Left forelimb (tissue), 1 donor: ENCODE measurements around the gene CCIN.
"Not testable (repeated sequence)": the region's sequence is repeated elsewhere in the genome, so short reads cannot be mapped to it uniquely, and the experiment has no call there.

Experiments
- DNase-seq: peaks from one replicate; pipeline ENCODE4 v3.0.0-alpha.2; 2018; ENCODE audit warnings: low spot score

The CCIN gene

DNA sequence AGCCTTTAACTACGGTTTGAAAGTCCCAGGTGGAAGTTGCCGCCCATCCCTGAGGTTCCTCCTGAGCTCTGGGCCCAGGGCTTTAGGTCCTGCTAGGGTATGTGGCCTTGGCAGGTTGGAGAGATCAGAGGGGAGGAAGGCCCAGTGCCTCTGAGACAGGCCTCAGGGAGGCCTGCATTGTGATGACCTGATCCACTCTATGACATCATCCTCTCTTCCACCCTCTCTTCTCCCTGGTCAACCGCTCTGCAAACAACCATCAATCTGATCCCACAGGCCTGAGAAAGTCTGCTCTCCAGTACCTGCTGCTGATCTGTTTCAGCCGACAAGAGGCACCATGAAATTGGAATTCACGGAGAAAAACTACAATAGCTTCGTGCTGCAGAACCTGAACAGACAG, at the start of gene CCIN:
TSS of gene CCIN (plus strand) at position 223 of the 400 bp plus-strand sequence. CDS start at position 338, 115 bp downstream.
- no peak for DNase-seq

- no peak for DNase-seq
Measured at GRCh38 chr9:36119476-36119875, 49.7 kb upstream of the CCIN start.

- no peak for DNase-seq
Measured at GRCh38 chr9:36120705-36121104, 48.5 kb upstream of the CCIN start.

DNA sequence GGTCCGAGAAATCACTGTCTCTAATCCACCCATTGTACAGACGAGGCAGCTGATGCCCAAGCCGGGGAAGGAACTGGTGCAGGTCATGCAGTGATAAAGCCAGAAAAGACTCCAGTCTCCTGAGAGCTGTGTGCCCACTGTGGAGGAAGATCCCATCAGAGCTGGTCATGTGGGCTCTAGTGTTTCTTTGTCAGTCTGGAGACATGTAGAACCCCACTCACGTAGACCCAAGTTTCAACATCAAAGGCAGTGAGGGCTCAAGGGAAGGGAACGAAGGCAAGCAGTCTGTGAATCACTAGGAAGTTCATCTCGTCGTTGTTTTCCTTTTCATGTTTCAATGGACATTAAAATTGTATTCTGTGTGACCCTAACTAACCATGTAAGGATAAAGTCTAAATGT, 47.2 kb upstream of the CCIN start:
- DNase-seq = no peak

- no peak for DNase-seq
Measured at GRCh38 chr9:36123515-36123914, 45.7 kb upstream of the CCIN start.

GRCh38 chr9:36125062-36125855, 43.9 kb upstream of the CCIN start:
- no peak for DNase-seq

DNA sequence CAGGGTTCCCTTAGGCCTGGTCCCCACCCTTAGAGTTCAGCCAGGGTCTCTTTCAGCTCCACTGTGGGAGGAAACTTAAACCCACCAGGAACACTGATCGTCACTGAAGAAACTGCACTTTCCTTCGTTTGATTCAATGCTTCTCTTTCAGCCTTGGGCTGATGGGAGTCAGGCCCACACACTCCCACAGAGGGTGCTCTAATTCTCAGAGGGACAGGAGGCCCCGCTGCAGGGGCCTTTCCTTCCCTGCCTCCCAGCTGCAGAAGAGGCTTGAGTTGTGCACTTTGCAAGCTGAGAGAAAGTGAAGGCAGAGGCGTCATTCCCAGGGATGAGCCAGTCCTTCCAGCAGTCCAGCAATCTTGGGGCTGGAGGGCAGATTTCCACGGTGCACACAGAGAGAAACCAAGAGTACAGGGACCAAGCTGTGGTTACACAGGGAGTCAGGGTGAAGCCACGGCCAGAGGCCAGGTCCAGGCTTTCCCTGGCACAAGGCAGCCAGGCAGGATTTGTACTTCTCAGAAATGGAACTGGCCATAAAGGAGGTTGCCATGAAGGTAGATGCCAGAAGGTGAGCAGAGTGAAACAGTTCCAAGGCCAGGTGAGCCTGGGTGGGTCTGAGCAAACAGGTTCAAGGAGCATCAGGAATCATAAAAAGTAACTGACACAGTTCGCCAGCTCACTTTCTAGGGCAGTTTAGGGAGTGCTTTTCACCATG, 43.0 kb upstream of the CCIN start:
- DNase-seq = no peak

- DNase-seq = no peak
Measured at GRCh38 chr9:36127652-36128244, 41.4 kb upstream of the CCIN start.

GRCh38 chr9:36128349-36128748, 40.8 kb upstream of the CCIN start:
- DNase-seq = no peak

DNA sequence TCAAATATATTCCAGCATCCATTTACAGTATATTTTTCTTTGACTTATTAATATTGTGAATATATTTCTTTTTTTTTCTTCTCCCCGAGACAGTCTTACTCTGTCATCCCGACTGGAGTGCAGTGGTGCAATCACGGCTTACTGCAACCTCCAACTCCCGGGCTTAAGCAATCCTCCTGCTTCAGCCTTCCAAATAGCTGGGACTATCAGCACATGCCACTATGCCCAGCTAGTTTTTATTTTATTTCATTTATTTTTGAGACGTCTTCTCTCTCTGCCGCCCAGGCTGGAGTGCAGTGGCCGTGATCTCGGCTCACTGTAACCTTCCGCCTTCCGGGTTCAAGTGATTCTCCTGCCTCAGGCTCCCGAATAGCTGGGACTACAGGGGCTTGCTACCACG, 40.0 kb upstream of the CCIN start:
- no peak for DNase-seq

- not testable (repeated sequence) for DNase-seq
Measured at GRCh38 chr9:36131666-36132065, 37.5 kb upstream of the CCIN start.

- DNase-seq = no peak
Measured at GRCh38 chr9:36132086-36132485, 37.1 kb upstream of the CCIN start.

DNA sequence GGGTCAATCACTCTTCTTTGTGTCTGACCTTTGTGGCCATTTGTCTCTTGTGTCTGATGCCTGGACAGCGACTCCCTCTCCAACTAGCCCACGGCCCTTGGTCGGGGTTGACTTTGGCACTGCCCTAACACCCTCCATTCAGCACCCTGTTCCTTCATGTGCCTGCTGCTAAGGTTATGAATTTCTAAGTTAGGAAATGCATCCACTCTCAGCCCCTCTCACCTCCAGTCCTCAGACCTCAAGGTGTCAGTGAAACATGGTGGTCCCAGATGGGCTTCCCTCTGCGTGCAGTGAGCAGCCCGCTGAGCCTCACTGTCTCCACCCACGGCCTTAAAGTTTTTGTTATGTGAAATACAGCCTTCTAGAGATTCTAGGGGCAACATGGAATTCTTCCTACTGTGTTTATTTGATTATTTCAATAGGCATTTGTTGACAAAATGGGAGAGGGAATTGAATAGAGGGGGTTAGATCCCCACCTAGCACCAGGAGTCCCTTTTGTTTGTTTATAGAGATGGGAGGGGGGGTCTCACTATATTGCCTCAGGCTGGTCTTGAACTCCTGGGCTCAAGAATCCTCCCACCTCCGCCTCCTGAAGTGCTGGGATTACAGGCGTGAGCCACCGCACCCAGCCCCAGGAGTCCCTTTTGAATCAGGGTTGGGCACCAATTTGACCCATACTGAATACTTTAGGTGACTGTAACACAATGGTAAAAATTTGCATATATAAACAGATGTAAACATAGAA, 34.3 kb upstream of the CCIN start:
- peak; percentile 14 for DNase-seq

DNA sequence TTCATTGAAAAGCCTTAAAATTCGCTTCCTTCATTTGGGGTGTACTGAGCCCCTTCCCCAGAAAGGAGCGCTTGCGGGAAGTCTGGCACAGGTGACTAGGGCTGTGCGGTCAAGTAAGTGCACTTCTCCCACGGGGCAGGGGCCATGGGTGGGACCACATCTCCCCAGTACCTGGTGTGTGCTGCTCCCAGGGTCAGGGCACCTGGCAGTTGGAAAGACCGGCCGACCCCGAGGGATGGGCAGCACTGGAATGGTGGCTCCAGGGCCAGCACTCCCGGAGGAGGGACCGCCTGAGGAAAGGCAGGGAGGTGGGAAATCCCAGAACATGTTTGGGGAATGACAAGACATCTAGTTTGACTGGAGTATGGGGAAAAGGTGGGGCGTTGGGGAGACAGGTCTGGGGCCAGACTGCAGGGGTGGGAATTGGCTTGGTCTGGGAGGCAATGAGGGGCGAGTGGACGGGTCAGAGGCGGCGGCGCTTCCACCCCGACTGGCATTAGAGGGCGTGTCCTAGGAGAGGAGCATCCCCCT, 33.4 kb upstream of the CCIN start:
- DNase-seq = no peak

DNA sequence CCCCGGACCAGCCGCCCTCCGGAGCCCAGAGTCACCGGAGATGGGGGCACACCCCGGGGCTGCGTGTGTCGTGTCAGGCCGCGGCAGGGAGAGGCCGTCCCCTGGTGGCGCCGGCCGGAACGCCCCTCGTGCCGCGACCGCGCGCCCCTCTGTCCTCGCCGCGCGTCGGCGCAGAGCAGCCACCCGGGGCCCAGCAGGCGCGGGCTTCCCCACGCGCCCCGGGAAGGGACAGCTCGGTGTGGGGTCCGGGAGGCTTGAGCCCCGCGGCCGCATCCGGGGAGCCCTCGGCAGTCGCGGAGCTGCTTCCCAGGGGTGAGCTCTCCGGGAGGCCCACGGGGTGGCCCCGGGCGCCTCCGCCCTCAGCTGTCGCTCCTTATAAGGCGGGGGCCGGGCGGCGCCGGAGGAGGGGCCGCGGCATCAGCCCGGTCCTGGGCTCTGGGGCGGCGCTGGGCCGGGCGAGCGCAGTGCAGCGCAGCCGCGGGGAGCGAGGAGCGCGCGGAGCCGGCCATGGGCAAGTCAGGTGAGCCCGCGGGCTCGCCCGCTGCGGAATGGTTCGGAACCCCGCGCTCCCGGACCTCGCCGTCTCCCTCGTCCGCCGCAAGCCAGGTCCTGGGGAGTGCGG, 32.8 kb upstream of the CCIN start, which contains the start of gene GLIPR2:
TSS of gene GLIPR2 (plus strand) at position 462 of the 622 bp plus-strand sequence. CDS start at position 508, 46 bp downstream.
- peak; percentile 83 for DNase-seq

- DNase-seq = no peak
Measured at GRCh38 chr9:36136894-36137391, 32.2 kb upstream of the CCIN start.

DNA sequence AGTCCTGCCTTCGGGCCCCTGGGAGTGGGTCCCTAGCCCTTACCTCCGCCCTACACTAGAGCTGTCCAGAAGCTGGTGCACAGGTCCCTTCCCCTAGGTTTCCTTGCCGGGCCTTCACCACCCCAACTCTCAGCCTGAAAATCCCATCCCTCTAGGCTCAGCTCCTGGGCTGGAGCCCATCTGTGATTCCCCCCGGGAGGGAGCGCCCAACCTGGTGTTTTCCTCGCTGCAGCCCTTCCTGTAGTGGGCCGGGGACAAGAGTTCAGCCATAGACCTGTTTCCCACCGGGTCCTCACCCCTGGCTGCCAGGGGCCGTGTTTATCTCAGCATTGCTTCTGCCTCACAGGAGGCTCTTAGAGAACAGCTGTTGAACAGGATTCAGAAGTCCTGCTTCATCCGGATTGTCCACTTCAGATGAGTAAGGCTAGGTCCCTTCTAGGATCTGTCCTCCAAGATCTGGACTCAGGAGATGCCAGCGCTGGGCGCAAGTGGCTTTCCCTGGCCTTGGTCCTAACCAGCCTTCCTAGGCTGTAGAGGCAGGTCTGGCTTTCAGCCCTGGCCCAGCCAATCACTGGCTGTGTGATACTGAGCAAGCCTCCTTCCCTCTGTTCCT, 31.7 kb upstream of the CCIN start:
- peak; percentile 77 for DNase-seq

GRCh38 chr9:36138496-36138895, 30.7 kb upstream of the CCIN start:
- DNase-seq = no peak

DNA sequence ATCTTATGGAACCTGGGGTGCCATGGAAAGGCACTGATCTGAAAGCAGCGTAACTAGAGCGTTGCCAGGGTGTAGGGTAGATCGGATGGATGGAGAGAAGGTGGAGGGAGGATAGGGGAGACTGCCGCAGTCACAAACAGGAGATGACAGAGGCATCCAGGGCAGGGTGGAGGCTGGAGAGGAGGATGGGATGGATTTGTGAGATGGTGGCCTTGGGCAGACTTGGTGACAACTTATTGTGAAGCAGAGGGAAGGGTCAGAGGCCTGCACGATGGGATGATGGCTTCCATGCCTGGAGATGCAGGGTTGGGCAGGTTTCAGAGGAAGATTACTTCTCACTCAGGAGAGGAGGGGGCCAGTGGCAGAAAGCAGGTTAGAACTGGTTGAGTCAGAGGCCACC, 30.3 kb upstream of the CCIN start:
- no peak for DNase-seq
